Testis (tissue), 2 donors: ENCODE measurements around the gene NAALAD2.

ENCODE experiments used
- POLR2A ChIP-seq: fragments of 450-650 bp; IDR thresholded peaks from one replicate; pipeline ENCODE4 v1.6.1; 2017; ENCODE audit warnings: antibody characterized with exemption, mild to moderate bottlenecking, moderate library complexity
- TF ChIP-seq, protein P1 (sequence below), 3 experiments: fragments of 450-650 bp in 2 of 3; fragments of 200-600 bp in 1 of 3; sonication (generic) in 1 of 3; IDR thresholded peaks; one replicate each; pipeline ENCODE4 v1.5.1; 2016 to 2019; ENCODE audit warnings: antibody characterized with exemption in 3 of 3, mild to moderate bottlenecking in 2 of 3, moderate library complexity in 1 of 3

DNA sequence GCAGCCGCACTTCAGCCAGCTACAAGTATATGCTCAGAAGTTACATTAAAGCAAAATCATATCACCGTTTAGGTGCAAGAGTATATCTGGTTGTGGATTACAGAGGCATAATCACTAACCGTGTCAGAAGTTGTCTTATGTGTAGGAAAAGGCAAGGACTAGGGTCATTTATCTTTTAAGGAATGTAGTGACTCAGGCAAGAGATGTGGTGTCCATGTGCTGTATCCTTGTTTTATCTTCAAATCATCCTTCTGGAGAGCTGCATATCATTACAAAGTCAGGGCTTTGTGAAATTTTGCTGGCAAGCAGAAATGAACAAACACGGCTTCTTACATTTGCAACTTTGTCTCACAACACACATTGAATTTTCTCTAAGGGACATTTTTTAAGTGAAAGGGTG, 101.1 kb downstream of the NAALAD2 start:
- TF ChIP-seq POLR2A = no peak
- TF ChIP-seq, protein P1, sequence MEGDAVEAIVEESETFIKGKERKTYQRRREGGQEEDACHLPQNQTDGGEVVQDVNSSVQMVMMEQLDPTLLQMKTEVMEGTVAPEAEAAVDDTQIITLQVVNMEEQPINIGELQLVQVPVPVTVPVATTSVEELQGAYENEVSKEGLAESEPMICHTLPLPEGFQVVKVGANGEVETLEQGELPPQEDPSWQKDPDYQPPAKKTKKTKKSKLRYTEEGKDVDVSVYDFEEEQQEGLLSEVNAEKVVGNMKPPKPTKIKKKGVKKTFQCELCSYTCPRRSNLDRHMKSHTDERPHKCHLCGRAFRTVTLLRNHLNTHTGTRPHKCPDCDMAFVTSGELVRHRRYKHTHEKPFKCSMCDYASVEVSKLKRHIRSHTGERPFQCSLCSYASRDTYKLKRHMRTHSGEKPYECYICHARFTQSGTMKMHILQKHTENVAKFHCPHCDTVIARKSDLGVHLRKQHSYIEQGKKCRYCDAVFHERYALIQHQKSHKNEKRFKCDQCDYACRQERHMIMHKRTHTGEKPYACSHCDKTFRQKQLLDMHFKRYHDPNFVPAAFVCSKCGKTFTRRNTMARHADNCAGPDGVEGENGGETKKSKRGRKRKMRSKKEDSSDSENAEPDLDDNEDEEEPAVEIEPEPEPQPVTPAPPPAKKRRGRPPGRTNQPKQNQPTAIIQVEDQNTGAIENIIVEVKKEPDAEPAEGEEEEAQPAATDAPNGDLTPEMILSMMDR (IDR thresholded peaks at IDR 0.05) = no peak
